Activated T-cell treated with anti-CD3 and anti-CD28 coated beads for 24 hours (primary cell): ENCODE data around the gene UBE3C.
"Not testable (repeated sequence)": the region's sequence is repeated elsewhere in the genome, so short reads cannot be mapped to it uniquely, and the experiment has no call there.

ENCODE experiments used
- DNase-seq: peaks from one replicate; pipeline ENCODE4 v3.0.0-alpha.2; 2020; ENCODE audit warnings: low read depth

Gene UBE3C

DNA sequence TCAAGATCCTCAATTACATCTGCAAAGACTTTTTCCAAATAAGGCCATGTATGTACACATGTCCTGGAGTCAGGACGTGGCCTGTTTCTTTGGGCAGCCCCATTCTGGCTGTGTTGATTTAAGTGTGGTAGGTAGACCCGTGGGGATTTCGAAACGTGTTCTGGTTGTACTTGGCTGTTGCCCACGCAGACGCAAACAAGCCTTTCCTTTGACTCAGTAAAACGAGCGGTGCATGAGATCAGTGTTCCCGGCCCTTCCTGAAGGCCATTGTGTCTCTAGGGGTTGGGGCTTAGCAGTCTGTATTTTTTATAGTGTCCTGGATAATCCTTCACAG lies 133.2 kb downstream of the UBE3C start:
- DNase-seq, result no peak

DNA sequence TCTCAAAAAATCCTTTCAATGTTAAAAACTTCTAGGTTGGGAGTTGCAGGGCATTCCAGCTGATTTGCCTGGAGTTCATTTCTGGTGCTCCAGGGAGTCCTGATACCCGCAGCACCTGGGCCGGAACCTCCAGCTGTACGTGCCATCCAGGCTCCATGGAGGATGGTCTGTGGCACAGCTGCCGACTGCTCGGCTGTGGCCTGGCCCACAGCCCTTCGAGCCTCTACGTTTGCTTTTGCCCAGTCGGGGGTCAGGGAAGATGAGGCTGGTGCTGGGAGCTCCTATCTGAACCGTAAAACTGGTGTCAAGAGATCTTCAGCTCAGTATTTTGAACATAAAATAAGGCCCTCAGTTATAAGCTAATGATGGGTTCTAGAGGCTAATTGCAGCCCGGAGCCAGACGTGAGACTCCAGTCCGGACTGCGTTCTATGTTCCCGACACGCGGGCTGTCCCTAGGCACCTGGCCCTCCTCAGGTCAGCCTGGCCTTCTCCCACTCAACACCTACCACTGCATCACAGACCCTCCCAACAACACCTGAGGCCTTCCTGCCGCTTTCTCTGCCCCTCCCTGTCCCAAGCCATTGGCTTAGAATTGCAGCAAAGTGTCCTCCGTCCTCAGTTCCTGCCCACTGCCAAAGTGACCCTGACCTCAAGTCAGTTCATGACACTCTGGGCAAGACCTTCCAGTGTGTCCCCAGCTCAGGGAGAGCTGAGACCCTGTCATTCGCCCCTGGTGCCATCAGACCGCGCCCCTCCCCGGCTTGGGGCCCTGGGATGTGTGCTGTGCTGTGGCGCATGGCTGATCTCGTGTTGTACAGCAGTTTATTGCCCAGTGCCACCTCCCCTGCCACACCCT lies 133.9 kb downstream of the UBE3C start:
- no peak for DNase-seq

DNA sequence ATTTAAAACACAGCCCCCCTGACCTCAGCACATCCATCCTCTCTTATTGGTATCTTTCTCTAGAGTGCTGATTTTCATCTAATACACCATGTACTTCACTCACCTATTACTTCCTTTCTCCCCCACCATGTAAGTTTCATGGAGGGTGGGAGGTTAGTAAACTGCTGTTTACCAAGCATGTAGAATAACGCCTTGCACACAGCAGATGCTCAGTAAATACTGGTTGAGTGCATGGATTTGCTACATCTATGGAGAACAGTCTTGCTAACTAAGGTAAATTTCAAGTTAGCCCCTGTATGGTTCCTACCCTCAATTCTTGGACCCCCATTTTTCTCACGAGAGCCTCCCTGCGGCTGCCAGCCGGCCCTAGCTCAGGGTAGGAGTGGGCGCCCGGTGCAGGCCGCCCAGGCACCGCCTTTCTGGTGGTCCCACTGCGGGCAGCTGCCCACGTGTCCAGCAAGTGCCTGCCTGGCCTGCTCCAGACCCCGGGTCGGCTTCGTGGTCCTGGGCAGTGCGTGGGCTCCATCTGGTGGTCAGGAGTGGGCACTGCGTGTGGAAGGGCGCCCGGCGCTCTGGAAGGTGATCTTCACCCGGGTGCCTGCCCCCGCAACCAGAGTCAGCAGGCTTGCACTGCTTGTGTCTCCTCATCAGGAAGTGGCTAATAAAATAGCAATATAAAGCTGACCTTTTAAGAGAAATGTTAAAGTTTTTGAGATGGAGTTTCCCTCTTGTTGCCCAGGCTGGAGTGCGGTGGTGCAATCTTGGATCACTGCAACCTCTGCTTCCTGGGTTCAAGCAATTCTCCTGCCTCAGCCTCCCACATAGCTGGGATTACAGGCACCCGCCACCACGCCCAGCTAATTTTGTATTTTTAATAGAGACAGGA lies 134.7 kb downstream of the UBE3C start:
- DNase-seq, result peak; percentile 50

DNA sequence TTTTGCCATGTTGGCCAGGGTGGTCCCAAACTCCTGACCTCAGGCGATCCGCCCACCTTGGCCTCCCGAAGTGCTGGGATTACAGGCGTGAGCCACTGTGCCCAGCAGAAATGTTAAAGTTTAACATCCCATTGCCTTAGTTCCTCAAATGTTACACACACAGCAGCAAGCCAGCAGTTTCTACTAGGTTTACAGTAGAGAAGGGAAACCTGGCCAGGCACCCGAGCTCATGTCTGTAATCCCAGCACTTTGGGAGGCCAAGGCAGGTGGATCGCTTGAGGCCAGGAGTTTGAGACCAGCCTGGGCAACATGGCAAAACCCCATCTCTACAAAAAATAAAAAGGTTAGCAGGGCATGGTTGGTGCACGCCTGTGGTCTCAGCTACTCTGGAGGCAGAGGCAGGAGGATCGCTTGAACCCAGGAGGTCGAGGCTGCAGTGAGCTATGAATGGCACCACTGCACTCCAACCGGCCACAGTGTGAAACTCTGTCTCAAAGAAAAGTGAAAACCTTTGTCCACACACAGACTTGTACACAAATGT lies 135.4 kb downstream of the UBE3C start:
- not testable (repeated sequence) for DNase-seq

- DNase-seq, result no peak
These were observed 136.3 kb downstream of the UBE3C start for GRCh38 chr7:157274991-157275427.

DNA sequence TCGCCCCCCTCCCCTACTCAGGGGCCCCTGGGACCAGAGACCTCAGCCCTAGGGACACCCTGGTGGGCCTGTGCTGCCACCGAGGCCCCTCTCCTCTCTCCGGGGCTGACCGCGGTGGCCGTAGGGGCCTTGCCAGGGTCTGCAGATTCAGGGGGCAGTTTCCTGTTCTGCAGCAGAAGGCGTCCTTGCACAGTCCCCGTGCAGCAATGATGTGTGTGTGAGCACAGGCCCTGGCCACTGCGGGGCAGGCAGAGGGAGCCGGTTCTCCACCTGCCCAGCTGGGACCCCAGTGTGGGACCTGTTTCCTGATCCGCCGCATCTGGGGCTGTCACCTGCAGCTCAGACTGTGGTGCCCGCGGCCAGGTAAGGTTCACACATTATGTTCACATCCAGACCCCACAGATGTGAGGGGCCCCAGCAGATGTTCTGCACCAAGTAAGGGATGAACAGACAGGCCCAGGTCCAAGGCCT lies 137.4 kb downstream of the UBE3C start:
- DNase-seq, result no peak

DNA sequence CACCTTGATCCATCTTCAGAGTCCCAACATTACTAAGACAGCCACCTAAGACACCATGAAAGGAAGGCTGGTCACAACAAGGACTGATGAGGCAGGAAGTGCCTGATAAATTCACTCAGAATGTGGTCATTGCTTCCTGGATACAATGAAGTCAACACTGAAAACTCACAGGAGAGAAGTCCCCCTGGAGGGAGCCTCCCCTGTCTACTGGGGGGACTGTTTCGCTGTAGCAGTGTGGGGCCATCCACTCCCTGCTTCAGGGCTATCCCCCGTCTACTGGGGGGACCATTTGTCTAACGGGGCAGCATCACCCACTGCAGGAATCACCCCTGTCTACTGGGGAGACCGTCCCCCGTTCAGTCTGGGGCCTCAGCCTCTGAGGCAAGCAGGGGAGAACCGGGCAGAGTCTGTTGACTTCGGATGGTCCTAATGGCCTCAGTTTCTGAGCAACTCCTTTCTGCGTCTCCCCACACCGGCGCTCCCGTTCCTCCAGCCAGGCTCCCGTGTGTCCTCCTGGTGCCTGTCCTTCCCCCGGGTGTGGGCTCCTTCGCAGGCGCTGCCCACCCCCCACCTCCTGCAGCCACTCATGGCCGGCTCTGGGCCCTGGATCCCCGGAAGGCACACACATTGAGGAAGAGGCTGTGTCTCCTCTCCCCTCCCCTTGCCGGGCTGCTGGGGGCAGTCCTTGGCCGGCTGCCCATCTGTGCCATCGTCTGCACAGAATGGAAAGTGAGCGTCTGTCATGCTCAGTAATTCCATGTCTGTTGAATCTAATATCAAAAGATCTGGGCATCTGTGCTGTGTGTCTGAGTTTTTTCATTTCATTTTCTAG lies 138.2 kb downstream of the UBE3C start:
- DNase-seq, result no peak

DNA sequence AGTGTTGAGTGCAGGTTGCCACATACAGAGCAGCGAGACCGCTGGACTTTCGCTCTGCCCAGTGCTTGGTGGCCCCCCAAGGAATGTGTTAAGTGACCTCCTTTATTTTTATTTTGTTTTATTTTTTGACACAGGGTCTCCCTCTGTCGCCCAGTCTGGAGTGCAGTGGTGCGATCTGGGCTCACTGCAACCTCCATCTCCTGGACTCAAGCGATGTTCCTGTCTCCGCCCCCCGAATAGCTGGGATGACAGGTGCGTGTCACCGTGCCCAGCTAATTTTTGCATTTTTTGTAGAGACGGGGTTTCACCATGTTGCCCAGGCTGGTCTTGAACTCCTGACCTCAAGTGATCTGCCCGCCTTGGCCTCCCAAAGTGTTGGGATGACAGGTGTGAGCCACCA lies 138.8 kb downstream of the UBE3C start:
- DNase-seq, result not testable (repeated sequence)

- no peak for DNase-seq
These were observed 139.6 kb downstream of the UBE3C start for GRCh38 chr7:157278167-157278790.

- DNase-seq, result no peak
These were observed 140.3 kb downstream of the UBE3C start for GRCh38 chr7:157278791-157279724.

DNA sequence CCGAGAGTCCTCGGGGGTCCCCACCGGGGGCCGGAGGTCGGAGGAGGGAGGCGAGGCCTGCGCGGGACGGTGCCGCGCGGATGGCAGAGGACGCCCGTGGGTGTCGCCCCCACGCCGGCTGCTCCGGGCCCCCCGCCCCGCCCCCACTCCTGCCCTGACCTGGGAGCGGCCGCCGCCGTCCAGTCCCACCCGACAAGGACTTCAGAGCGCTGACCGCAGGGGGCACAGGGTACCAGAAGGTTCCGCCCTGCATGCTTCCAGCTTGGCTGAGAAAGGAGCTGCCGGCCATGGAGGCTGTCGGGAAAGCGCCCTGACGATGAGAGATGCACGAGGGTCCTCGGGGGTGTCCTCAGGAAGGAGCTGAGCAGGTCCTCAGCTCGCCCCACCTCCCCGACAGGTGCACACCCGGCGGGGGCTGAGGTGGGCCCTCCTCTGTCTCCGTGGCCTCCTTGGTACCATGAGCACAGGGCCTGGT lies 141.1 kb downstream of the UBE3C start:
- no peak for DNase-seq

DNA sequence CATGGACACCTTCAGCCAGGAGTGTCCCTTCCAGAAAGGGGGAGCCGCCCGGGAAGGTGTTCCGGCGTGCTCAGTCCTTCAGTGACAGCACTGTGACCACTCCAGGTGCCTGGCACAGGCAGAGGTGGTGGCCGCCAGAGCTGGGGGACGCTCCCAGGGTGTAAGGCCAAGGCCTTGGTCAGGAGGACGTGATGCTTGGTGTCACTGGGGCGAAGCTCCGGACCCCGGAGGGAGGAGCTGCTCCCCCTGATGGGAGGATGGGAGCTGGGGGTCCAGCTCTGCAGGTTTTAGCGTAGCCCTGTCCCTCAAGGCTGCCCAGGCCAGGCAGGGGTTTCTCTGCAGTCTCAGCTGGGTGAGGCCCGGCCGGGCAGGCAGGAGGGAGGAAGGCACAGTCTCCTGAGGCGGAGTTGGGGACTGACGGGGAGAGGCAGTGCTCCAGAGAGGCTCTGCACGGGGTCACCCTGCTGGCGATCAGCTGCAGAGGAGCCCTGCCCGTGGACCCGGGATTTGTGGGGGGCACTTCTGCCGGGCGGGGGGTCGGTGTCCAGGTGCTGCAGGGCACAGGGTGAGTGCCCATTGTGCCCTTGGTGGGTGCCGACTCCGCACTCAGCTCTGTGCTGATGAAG lies 141.6 kb downstream of the UBE3C start:
- no peak for DNase-seq

DNA sequence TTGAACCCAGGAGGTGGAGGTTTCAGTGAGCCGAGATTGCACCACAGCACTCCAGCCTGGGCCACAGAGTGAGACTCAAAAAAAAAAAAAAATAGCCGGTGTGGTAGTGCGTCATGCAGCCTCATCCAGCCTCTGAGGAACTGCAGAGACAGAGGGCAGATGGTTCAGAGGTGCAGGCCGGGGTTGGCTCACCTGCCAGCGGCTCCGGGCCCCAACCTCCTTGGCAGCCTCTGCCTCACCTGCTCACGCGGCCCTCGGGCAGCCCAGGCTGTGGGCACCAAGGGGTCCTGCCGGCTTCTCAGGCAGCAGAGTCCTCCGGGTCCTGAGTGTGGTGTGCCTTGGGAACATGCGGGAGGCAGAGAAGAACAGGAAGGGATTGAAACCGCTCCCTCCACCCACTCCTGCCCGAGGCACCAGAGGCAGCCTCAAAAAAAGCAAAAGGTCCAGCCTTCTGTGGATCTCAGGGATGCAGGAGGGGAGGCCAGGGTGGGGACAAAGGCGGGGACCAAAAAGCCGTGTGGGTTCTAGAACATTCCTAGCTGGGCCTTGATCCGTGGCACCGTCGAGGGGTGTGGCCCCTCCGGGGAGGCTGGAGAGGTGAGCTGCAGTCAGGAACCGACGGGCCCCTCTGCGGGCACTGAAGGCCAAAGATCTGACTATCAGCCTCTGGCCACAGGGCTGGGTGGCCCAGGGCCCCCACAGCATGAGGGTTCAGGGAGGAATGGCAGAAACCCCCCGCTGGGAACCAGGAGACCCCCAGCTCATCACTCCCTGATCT lies 142.7 kb downstream of the UBE3C start:
- DNase-seq, result no peak

- no peak for DNase-seq
These were observed 143.5 kb downstream of the UBE3C start for GRCh38 chr7:157282141-157282801.

DNA sequence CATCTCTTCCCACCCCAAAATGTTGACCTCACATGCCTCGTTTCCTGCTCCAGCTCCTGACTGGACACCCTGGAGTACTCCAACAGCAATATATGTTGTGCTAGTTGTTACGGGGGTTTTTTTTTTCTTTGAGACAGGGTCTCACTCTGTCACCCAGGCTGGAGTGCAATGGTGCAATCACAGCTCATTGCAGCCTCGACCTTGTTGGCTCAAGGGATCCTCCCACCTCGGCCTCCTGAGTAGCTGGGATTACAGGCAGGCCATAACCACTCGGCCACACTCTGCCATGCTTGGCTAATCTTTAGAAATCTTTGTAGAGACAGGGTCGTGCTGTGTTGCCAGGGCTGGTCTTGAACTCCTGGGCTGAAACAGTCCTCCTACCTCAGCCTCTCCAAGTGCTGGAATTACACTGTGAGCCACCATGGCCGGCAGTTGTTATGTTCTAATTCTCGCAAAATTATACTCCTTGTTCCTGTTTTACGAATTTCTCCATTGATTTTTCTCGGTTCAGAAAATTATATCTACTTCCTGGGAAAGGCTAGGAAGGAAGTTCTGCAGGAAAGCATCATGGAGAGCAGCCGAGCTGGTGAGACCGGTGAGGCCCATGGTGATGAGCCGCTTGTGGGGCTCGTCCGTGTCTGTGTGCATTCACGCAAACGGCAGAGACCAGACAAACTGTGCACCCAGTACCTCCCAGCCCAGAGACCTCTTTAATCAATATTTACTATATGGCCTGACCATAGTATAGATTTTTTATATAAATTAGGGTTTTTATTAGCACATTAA lies 145.7 kb downstream of the UBE3C start:
- DNase-seq, result no peak

GRCh38 chr7:157291404-157292080 lies 152.8 kb downstream of the UBE3C start:
- DNase-seq, result no peak

- no peak for DNase-seq
These were observed 153.5 kb downstream of the UBE3C start for GRCh38 chr7:157292258-157292657.
